Stimulated activated CD4-positive, alpha-beta T cell treated with anti-CD3 and anti-CD28 coated beads, Interleukin-1b, Interleukin-23, amount 100 ng/mL, for 4 hours (primary cell): ENCODE results near the gene KRT71.

Experiments
- DNase-seq, 2 donors: peaks; one replicate each; pipeline ENCODE4 v3.0.0-alpha.2; 2020; ENCODE audit warnings: low read depth in 2 of 2

Gene KRT71

DNA sequence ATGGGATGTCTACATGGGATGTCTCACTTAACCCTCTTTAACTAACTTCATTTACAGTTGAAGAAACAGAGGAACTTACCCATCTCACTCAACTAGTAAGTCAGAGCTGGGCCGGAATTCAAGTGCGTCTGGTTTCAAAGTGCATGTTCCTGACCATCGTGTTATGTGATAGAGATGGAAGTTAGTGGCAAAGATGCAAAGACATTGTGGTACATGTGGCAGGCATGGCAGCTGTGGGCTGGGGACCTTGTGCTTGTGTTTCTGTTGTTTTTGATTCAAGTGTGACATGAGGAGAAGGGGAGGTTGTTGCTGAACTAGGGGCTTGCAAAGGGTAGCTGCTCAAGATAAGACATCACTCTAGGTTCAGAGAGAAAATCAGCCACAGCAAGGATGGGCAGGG lies 23.0 kb upstream of the KRT71 start:
- DNase-seq = no peak

DNA sequence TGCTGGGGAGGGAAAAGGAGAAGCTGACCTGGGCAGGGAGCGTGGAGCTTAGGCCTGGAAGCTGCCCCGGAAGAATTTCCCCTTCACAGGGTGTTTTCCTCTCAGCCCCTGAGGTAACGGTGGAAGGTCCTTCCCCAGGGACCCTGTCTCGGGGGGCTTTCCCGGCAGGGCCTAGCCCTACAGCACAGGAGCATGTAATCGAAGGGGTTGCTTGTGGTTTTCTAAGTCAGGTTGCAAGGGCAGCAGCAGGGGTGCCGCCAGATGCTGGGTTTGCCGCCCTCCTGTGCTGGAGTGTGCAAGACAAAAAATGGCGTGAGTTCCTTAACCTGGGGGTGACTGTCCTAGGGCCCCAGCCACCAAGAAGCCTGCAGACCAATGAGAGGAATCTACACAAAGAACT lies 22.3 kb upstream of the KRT71 start:
- DNase-seq = no peak

DNA sequence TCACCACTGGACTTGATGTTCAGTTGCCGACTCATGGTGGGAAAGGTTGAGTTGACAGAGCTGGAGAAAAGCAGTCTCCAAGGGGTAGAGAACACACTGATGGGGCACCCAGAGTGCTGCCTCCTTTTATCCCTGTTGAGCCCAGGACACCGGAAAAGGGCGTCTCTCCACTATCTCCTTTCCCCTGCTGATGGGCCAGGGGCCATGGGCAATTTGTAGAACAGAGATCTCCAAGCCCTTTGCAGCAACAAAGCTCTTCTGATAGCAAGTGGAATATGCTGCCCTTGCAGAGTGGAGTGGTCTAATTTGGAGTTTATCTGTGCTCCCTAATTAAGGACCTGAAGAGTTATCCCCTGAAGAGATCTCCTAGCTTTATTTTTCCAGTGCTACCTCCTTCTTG lies 20.8 kb upstream of the KRT71 start, which contains the start of gene KRT74:
Gene KRT74, minus strand, starts transcription at position 101 of the 400 bp plus-strand sequence. Its CDS starts 66 bp downstream, at position 35.
- DNase-seq = no peak

DNA sequence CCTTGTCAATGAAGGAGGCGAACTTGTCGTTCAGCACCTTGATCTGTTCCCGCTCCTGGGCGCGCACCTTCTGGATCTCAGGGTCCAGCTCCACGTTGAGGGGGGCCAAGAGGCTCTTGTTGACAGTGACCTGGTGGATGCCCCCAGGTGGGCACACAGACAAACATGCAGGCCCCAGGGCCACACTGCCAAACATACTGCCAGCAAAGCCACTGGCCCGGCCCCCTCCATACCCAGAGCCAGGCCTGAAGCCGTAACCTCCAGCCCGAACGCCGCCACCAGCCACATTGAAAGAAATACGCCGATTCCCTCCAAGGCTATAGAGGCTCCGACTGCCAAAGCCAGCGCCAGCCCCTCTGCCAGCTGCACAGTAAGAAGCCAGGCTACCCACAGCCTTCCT lies 20.4 kb upstream of the KRT71 start:
- DNase-seq = no peak

DNA sequence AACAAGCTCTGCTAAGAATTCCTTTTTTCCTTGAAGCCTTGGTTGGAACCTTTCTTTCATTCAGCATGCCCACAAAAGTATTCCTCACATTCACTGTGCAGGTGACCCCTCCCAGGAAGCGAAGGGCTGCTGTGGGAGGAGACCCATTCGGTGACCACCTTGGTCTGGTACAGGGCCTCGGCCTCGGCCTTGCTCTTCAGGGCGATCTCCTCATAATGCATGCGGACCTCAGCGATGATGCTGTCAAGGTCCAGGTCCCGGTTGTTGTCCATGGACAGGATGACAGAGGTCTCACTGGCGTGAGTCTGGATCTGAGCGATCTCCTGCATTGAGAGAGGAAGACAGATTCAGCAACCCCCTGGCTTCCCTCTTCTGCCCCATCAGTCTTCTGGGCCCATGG lies 17.6 kb upstream of the KRT71 start:
- DNase-seq = no peak

DNA sequence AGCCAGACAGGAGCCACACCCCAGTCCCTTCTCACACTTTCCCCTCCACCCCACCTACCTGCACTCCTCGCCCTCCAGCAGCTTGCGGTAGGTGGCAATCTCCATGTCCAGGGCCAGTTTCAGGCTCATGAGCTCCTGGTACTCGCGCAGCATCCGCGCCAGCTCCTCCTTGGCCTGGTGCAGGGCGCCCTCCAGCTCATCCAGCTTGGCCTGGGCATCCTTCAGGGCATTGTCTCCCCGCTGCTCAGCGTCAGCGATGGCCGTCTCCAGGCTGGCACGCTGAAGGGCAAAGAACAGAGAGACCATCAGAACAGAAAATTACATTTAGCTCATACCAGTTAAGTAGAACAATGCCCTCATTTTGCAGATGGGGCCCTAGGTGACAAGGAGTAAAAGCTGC lies 15.2 kb upstream of the KRT71 start:
- DNase-seq = no peak

GRCh38 chr12:52566847-52567291 lies 13.9 kb upstream of the KRT71 start:
- DNase-seq = no peak

- no peak for DNase-seq
These were observed 11.6 kb upstream of the KRT71 start for GRCh38 chr12:52564582-52564981.

DNA sequence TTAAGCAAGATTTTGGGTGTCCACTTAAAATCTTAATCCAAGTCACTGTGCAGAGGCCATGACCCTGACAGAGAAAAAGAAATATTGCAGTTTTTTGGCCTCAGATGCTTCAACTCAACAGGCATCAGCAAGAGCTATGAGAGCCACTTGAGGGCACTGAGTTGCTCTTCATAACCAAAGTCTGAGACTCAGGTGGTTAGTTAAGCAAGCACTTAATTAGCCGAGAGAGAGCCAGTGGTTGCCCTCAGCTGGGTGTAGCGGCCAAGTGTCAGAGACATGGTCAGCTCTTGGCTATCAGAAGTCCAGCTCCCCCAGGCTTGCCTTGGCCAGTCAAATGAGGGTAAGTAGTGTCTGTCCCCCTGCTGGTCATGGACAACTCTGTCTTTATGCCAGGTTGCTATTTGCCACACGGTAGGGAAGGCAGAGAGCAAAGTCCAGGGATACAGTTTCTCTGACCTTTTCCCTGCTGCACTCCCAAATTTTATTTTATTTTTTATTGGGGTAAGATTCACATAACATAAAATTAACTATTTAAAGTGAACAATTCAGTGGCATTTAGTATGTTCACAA lies 9.0 kb upstream of the KRT71 start:
- DNase-seq = no peak

DNA sequence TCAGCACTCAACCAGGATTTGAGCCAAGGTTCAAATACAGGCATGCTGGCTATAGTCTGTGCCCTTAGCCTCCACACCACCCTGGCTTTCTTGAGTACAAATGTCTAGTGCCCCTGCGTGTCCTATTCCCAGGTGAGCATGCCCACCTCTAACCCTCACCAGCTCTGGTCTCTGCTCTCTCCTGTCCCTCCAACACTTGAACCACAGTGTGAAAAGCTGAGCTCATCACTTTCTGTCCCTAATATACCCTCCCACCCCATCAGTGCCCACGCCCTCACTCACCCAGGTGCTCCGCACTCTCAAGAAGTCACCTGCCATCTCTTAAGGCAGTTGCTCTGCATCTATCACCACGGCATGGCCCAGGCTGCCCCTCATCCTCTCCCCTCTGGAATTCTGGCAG lies 7.0 kb upstream of the KRT71 start:
- no peak for DNase-seq

GRCh38 chr12:52558781-52559445 lies 6.0 kb upstream of the KRT71 start:
- no peak for DNase-seq

- no peak for DNase-seq
These were observed 4.5 kb upstream of the KRT71 start for GRCh38 chr12:52557476-52557875.

GRCh38 chr12:52555577-52555976 lies 2.6 kb upstream of the KRT71 start:
- DNase-seq = no peak

DNA sequence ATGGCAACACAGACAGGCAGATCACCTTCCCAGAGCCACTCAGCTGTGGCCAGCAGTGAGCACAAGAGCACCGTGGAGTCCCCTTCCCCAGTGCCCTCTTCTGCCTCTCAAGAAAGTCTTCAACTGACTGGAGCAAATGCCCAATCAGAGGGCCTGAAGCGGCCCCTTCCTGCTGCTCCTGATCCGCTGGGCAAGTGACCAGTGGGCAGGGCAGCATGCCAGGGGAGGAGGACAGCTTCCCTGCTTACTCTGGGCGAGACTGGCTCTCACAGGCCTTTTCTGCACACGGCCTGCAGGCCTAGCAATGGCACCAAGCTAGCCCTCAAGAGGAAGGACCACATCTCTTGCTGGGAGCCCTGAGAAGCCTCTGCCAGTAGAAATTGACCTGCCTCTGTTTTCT lies 890 bp downstream of the KRT71 start:
- DNase-seq = no peak

DNA sequence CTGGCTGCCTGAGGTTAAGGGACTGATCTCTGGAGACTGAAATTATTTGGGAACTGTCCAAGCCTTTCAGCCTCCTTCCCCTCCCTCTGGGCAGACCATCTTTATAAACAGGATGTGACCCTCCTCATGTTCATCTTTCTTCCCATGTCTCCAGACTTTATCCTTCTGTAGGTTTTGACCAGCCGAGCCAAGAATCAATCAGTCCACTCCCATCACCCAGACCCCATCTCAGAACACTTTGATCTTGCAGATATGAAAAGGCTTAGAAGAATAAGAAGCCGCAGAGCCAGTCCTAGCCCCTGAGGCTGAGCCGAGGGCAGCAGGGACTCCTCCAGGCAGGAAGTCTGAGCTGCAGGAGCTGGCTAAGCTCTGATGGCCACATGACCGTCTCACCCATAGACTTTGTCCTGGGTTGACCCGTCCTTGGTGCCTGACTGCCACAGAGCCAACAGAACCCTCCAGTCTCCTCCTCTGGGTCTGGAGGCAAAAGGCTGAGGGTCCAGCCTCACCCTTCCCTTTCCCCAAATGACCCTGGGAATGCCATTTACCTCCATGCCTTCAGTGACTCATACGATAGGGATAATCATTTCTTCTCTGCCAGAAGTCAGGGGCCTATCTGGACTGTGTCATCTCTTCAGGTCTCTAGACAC lies 1.6 kb downstream of the KRT71 start:
- DNase-seq = no peak

DNA sequence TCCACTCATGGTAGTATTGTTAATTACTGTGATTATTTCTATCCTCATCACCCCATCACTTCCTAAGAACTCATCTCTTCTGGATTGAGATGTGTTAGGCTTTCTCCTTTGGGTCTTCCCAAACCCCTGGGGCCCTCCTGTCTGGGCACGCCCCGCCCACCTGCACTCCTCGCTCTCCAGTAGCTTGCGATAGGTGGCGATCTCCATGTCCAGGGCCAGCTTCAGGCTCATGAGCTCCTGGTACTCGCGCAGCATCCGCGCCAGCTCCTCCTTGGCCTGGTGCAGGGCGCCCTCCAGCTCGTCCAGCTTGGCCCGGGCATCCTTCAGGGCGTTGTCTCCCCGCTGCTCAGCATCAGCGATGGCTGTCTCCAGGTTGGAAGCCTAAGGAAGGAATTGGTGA lies 6.8 kb downstream of the KRT71 start:
- DNase-seq = no peak

DNA sequence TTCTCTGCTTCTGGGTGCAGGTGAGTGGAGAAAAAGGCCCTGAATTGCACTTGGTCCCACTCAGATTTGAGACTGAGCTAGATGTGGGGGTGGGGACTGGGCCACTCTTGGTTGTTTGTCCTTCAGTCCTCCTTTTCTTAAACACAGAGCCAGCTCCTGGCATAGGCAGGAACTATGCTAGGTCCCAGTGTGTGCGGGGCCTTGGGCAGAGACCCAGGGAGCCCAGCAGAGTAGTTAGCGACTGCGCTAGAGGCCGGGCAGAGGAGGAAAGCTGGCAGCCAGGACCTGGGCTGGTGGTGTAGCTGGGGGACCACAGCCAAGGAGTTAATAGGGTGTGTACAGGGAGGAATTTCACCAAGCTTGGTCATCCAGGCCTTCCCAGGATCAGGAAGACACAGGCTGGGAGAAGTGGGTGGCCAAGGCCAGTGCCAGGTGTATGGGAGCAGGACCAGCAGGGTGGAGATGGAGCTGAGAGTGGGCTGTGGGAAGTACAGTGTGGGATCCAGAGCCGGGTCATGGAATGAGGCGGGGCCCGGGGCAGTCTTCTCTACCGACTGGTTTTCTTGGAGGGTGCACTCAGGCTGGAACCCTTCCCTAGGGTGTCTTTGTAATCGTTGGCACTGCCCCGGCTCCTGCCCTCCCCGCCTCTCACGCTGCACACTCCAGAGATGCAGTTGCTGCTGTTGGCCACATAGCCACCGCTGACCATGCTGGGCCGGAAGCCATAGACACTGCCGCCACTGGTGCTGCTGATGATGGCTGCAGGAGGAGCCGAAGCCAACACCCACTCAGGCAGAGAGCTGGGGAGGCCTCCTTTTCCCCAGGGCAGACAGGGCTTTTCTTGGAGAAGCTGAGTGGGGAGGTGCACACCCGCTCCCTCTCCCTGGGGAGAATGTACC lies 8.7 kb downstream of the KRT71 start:
- no peak for DNase-seq

DNA sequence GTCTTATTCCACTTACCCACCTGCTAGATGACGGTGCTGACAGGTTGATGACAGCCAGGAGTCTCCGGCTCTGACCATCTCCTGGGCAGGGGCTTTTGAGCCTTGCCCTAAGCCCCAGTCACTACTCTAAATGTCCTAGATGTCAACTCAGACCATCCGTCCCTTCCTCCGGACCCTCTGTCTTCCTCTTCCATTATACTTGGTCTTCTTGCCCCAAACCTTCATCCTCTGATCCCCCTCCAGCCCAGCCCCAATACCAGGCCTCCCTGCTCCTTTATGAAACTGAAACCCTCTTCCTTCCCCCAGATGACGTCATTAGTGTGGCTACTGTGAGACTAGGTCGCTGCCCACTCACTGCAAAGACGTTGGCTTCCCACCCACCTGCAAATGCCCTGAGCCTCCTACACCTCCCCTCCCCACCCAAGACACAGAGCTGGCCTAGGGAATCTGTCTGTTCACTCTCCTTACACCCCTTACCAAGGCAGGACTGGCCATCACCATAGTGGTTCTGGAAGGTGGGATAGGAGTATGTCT lies 10.1 kb downstream of the KRT71 start:
- DNase-seq = no peak

GRCh38 chr12:52542157-52542556 lies 10.8 kb downstream of the KRT71 start:
- no peak for DNase-seq

DNA sequence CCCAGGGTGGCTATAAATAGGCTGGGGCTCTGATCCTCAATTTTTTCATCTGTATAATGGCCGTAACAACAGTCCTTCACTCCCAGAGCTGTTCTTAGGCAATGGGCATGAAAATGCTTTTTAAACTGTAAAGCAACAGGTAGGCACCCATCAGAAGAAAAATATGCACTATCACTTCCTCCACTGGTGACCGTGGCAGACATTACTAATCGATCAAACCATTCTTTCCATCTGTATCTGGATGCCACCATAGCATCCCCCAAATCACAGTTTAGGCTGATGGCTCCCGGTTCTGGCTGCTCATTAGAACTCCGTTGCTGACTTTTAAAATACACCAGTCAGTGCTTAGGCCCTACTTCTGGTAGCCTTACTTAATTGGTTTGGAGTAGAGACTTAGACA lies 11.2 kb downstream of the KRT71 start:
- DNase-seq = no peak

DNA sequence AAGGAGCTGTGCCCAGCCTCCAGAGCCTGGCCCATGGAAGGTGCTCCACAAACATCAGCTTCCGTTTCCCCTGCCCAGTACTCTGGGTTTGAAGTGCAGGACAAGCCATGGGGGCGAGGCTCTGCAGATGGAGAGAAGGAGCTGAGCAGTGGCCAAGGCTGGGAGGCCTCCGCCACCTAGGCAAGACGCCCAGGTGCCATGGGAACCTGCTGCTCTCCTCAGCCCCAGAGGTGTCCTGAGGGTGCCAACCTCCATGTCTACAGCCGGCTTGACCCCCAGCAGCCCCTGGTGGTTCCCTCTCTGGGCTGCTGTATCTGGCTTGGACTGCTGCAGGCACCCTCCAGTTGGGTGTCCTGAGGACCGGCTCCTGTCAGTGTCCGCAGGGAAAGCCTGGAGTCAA lies 12.4 kb downstream of the KRT71 start:
- no peak for DNase-seq

DNA sequence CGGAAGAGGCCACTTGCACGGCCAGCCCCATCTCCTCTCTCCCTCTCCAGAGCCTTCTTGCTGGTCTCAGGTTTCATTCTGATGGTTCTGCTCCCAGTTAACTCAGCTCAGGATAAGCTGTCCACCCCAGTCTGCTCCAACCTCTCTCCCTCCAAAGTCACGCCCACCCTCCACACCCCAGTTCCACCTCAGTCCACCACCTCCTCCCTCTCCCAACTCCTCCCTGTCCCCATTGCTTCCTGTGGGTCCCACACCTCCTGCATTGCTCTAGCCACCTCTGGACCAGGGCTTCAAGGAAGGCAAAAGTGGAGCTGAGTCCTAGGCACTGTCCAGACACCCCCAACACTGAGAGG lies 13.1 kb downstream of the KRT71 start:
- DNase-seq = no peak
